Panc1 (cell line): ENCODE results near the gene IDUA. TPM values are rescaled to one million over a fixed set of nuclear protein-coding genes. Genes with fewer than 3 reads are reported as not detected.
"Not testable (repeated sequence)": the region's sequence is repeated elsewhere in the genome, so short reads cannot be mapped to it uniquely, and the experiment has no call there.

ENCODE experiments used
- ATAC-seq: fragments of 200-7000 bp; cut with Tn5 transposase; 2 replicates; pipeline ENCODE4 v1.9.1; 2020; ENCODE audit warnings: mild to moderate bottlenecking, moderate library complexity
- BruUV-seq: library from RNA; stranded (reverse); fragments of 400-500 nt; replicated peaks from 2 replicates; lab custom pipeline; 2021; lab: Mats Ljungman, UMichigan
- CTCF ChIA-PET: fragments of 300-600 bp; sonication (Branson Sonifier 250); formaldehyde crosslinking; loops from one replicate; lab custom pipeline; 2022; ENCODE audit warnings: antibody characterized with exemption; lab: Charles Lee
- POLR2A ChIA-PET: fragments of 300-600 bp; sonication (Branson Sonifier 250); formaldehyde crosslinking; loops from one replicate; lab custom pipeline; 2022; ENCODE audit warnings: antibody characterized with exemption; lab: Charles Lee
- DNase-seq: peaks from one replicate; pipeline ENCODE4 v3.0.0-alpha.2; 2010; ENCODE audit warnings: low read depth, low spot score
- H3K27ac ChIP-seq: 2 replicates; pipeline ENCODE4 v1.5.1; 2011; ENCODE audit warnings: mild to moderate bottlenecking, low read length, inconsistent platforms
- H3K27me3 ChIP-seq: fragments of 200-500 bp; sonication (Bioruptor generic); 2 replicates; pipeline ENCODE4 v1.6.0; 2014; ENCODE audit warnings: low read length, inconsistent platforms; ENCODE audit not compliant: control insufficient read depth, insufficient read depth
- H3K36me3 ChIP-seq: fragments of 200-500 bp; sonication (Bioruptor generic); 2 replicates; pipeline ENCODE4 v1.5.1; 2014; ENCODE audit warnings: inconsistent platforms, mild to moderate bottlenecking, low read length, moderate library complexity; ENCODE audit not compliant: control insufficient read depth, insufficient read depth
- H3K4me1 ChIP-seq: 2 replicates; pipeline ENCODE4 v1.5.1; 2011; ENCODE audit warnings: inconsistent platforms, mild to moderate bottlenecking, low read length, moderate library complexity; ENCODE audit not compliant: control insufficient read depth, insufficient read depth
- H3K4me3 ChIP-seq, 2 experiments: 2 replicates each; pipeline ENCODE4 v1.5.1; 2011 to 2012; ENCODE audit warnings: low read depth in 2 of 2, low read length in 2 of 2, mild to moderate bottlenecking in 2 of 2, inconsistent platforms in 1 of 2, moderate library complexity in 1 of 2
- H3K9me3 ChIP-seq: fragments of 200-500 bp; sonication (Bioruptor generic); 2 replicates; pipeline ENCODE4 v1.5.1; 2014; ENCODE audit warnings: low read depth, mild to moderate bottlenecking, inconsistent platforms, low read length, moderate library complexity; ENCODE audit not compliant: control insufficient read depth, insufficient read depth
- CTCF ChIP-seq: fragments of 450-650 bp; IDR thresholded peaks from 2 replicates; pipeline ENCODE4 v1.5.1; 2017; ENCODE audit warnings: mild to moderate bottlenecking
- POLR2AphosphoS5 ChIP-seq: IDR thresholded peaks from 2 replicates; pipeline ENCODE4 v1.6.1; 2012; ENCODE audit warnings: mild to moderate bottlenecking, low read depth, low read length, moderate library complexity
- SIN3A ChIP-seq: IDR thresholded peaks from 2 replicates; pipeline ENCODE4 v1.6.1; 2012; ENCODE audit warnings: low read depth, mild to moderate bottlenecking, low read length, moderate library complexity, borderline replicate concordance; ENCODE audit not compliant: insufficient read depth
- TCF7L2 ChIP-seq: IDR thresholded peaks from 2 replicates; pipeline ENCODE4 v1.6.1; 2011; ENCODE audit warnings: mild to moderate bottlenecking, low read depth, low read length, inconsistent platforms
- in situ Hi-C: cut with HindIII; loops from 2 replicates; pipeline ENCODE4 v1.10.0; 2016; ENCODE audit warnings: low sequenced_read_pairs, low pct_unique_long_range_greater_than_20kb
- intact Hi-C: fragments of 100-400 bp; cut with micrococcal nuclease; formaldehyde crosslinking; loops from one replicate; pipeline ENCODE4 v1.10.0; 2022; ENCODE audit not compliant: unreplicated experiment
- total RNA-seq: library from RNA; stranded (reverse); gene quantifications from one replicate; pipeline ENCODE4 v1.2.1, GENCODE V29; 2021; ENCODE audit not compliant: unreplicated experiment
- TF ChIP-seq, protein P1 (sequence below), 2 experiments: IDR thresholded peaks; 2 replicates each; pipeline ENCODE4 v1.6.1; 2011 to 2012; ENCODE audit warnings: low read depth in 2 of 2, control low read depth in 1 of 2, low read length in 1 of 2, mild to moderate bottlenecking in 1 of 2, moderate library complexity in 1 of 2; ENCODE audit not compliant: insufficient read depth in 1 of 2

Gene IDUA
- total RNA-seq, 1 experiment from 2014 or later = 30.6 TPM

DNA sequence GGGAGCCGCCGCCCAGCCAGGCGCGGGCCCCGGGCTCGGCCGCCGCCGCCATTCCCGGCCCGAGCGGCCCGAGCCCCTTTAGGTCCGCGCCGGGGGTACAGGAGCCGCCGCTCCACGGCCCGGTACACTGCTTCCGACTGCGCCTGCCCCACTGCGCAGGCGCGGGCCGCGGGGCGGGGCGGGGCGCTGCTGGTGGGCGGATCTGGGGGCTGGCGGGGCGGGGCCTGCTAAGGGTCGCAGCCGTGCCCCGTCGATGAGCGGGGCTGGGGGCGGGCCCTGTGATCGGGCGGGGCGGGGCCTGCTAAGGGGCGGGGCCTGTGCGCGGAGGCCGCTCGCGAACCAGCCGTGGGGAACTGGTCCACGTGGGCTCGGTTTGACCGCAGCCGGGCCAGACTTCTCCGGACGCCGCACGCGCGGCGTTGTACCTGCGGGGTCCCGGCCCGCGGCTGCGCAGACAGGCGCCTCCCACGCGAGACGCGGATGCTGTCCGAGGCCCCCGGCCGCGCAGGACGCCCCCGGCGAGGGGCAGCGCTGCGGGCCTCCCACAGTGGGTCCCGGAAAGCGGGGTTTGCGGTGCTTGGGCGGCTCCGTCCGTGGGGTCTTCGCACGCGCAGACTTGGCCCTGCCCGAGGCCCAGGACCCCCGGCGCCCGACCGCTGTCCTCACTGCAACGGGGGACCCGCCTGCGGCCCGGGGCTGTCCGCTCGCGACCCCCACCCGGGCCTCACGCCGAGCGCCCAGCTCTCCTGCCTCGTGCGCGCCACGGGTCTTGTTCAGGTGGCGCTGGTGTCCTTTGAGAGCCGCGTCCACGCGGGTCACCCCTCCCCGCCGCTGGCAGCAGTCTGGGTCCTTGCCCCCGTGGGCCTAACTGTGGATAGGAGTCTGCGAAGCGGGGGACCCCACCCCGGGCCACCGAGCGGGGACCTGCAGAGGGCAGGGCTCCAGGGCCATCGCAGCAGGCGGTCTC is 13.1 kb upstream of the IDUA start, which contains the start of gene DGKQ:
TSS of gene DGKQ (minus strand) at position 139 of the 967 bp plus-strand sequence. CDS start at position 52, 87 bp downstream.
- no peak for TF ChIP-seq CTCF
- TF ChIP-seq POLR2AphosphoS5 = no peak
- TF ChIP-seq, protein P1, sequence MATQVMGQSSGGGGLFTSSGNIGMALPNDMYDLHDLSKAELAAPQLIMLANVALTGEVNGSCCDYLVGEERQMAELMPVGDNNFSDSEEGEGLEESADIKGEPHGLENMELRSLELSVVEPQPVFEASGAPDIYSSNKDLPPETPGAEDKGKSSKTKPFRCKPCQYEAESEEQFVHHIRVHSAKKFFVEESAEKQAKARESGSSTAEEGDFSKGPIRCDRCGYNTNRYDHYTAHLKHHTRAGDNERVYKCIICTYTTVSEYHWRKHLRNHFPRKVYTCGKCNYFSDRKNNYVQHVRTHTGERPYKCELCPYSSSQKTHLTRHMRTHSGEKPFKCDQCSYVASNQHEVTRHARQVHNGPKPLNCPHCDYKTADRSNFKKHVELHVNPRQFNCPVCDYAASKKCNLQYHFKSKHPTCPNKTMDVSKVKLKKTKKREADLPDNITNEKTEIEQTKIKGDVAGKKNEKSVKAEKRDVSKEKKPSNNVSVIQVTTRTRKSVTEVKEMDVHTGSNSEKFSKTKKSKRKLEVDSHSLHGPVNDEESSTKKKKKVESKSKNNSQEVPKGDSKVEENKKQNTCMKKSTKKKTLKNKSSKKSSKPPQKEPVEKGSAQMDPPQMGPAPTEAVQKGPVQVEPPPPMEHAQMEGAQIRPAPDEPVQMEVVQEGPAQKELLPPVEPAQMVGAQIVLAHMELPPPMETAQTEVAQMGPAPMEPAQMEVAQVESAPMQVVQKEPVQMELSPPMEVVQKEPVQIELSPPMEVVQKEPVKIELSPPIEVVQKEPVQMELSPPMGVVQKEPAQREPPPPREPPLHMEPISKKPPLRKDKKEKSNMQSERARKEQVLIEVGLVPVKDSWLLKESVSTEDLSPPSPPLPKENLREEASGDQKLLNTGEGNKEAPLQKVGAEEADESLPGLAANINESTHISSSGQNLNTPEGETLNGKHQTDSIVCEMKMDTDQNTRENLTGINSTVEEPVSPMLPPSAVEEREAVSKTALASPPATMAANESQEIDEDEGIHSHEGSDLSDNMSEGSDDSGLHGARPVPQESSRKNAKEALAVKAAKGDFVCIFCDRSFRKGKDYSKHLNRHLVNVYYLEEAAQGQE (IDR thresholded peaks at IDR 0.05; ENCODE audit: insufficient read depth in 1 of 2, low read depth in 2 of 2, low read length in 1 of 2) = no peak
- no peak for TF ChIP-seq TCF7L2
- no peak for TF ChIP-seq SIN3A
- CTCF ChIA-PET = no interaction called here
- H3K9me3 ChIP-seq = no peaks in the 10 kb centered on the region
- in situ Hi-C loops (no loop called here), intact Hi-C loops (no loop called here)
- H3K27ac ChIP-seq = peak within 1 kb of the TSS; percentile 17; the same call in 1 of the 2 replicates
- no TSS peak for BruUV-seq
- H3K36me3 ChIP-seq = no peaks in the 10 kb centered on the region
- H3K27me3 ChIP-seq = no peaks in the 10 kb centered on the region
- peaks cover 6% of the 10 kb centered on the region; the same call in 1 of the 2 replicates for H3K4me1 ChIP-seq
- ATAC-seq (peak; percentile 84), DNase-seq (no peak)
- POLR2A ChIA-PET = no interaction called here
- peak within 1 kb of the TSS; percentile 56 to 62 for H3K4me3 ChIP-seq

- DNase-seq (no peak), ATAC-seq (no peak)
- Histone ChIP-seq H3K27me3 (no peaks in the 10 kb centered on the region), H3K36me3 (no peaks in the 10 kb centered on the region), H3K4me1 (peaks cover 9% of the 10 kb centered on the region; the same call in 1 of the 2 replicates), H3K27ac (no peak overlapping the region), H3K9me3 (no peaks in the 10 kb centered on the region), H3K4me3 (no peak overlapping the region)
- in situ Hi-C loops = no loop called here
- TF ChIP-seq POLR2AphosphoS5 = no peak
- TF ChIP-seq SIN3A = no peak
- no peak for TF ChIP-seq CTCF
- no peak for TF ChIP-seq TCF7L2
- TF ChIP-seq, protein P1 (IDR thresholded peaks at IDR 0.05; ENCODE audit: insufficient read depth in 1 of 2, low read depth in 2 of 2, low read length in 1 of 2) = no peak
- POLR2A ChIA-PET = no interaction called here
- CTCF ChIA-PET = no interaction called here
- intact Hi-C loops = no loop called here
- BruUV-seq = no TSS peak
Observed at GRCh38 chr4:974668-975067, 12.2 kb upstream of the IDUA start.

DNA sequence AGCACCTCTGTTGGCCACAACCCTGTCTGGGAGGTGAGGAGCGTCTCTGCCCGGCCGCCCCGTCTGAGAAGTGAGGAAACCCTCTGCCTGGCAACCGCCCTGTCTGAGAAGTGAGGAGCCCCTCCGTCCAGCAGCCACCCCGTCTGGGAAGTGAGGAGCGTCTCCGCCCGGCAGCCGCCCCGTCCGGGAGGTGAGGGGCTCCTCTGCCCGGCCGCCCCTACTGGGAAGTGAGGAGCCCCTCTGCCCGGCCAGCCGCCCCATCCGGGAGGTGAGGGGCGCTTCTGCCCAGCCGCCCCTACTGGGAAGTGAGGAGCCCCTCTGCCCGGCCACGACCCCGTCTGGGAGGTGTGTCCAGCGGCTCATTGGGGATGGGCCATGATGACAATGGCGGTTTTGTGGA is 10.8 kb upstream of the IDUA start:
- CTCF ChIA-PET, H3K9me3 ChIP-seq, H3K36me3 ChIP-seq, H3K27ac ChIP-seq, BruUV-seq, H3K4me1 ChIP-seq, ATAC-seq, POLR2A ChIA-PET, H3K27me3 ChIP-seq, intact Hi-C loops, DNase-seq, H3K4me3 ChIP-seq, in situ Hi-C loops: not testable (repeated sequence)
